ENCODE results near the gene B4GALT3.
"Not testable (repeated sequence)": the region's sequence is repeated elsewhere in the genome, so short reads cannot be mapped to it uniquely, and the experiment has no call there.

B4GALT3 gene

GRCh38 chr1:161177112-161177935 lies at the start of gene B4GALT3:
TSS of gene B4GALT3 (minus strand) at chr1:161177507. CDS start at chr1:161176060, 1,447 bp downstream.
- no peak for DNase-seq (ENCODE audit: low read depth in 2 of 2)

DNA sequence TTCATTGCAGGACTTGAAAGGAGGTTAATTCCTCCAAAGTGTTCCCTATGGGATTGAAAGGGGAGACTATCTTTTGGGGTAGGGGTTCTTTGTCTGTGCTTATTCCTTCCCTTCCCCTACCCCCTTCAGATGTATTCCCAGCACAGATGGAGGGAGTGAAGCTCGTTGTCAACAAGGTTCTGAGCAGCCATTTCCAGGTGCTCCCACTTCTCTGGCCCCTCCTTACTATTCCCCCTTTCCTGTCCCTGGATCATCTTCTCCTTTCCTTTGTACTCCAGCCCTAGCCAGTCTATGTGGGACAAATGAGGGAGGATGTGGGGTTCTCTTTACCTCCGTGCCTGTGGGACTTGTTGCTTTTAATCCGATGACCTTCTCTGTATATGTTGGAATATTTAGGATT lies 49.5 kb upstream of the B4GALT3 start:
- DNase-seq (ENCODE audit: low read depth in 2 of 2) = no peak

- DNase-seq (ENCODE audit: low read depth in 2 of 2) = no peak
Measured at GRCh38 chr1:161226320-161226711, 49.0 kb upstream of the B4GALT3 start.

GRCh38 chr1:161225534-161226319 lies 48.4 kb upstream of the B4GALT3 start, which contains the start of gene TOMM40L:
TSS of gene TOMM40L (plus strand) at chr1:161226060. CDS start at chr1:161226490, 430 bp downstream.
- DNase-seq (ENCODE audit: low read depth in 2 of 2) = peak; percentile 99

DNA sequence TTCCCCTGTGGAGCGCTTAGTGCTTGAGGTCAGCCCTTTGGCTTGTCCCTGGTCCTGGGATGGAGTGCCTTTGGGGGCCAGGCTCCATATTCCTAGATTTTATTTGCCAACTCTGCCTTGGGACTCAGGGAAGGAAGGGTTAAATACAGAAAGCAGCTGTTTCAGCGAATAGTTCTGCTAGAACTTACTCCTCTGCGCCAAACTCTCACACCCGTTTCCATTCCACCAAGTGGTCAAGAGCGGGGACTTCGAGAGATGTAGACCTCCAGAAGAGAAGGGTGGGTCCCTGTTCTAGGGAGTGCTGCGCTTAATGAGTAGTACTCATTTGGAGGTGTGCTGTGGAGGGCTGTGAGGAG lies 47.8 kb upstream of the B4GALT3 start:
- DNase-seq (ENCODE audit: low read depth in 2 of 2) = no peak

GRCh38 chr1:161224695-161225087 lies 47.4 kb upstream of the B4GALT3 start:
- DNase-seq (ENCODE audit: low read depth in 2 of 2) = not testable (repeated sequence)

GRCh38 chr1:161223805-161224694 lies 46.7 kb upstream of the B4GALT3 start:
- no peak for DNase-seq (ENCODE audit: low read depth in 2 of 2)

DNA sequence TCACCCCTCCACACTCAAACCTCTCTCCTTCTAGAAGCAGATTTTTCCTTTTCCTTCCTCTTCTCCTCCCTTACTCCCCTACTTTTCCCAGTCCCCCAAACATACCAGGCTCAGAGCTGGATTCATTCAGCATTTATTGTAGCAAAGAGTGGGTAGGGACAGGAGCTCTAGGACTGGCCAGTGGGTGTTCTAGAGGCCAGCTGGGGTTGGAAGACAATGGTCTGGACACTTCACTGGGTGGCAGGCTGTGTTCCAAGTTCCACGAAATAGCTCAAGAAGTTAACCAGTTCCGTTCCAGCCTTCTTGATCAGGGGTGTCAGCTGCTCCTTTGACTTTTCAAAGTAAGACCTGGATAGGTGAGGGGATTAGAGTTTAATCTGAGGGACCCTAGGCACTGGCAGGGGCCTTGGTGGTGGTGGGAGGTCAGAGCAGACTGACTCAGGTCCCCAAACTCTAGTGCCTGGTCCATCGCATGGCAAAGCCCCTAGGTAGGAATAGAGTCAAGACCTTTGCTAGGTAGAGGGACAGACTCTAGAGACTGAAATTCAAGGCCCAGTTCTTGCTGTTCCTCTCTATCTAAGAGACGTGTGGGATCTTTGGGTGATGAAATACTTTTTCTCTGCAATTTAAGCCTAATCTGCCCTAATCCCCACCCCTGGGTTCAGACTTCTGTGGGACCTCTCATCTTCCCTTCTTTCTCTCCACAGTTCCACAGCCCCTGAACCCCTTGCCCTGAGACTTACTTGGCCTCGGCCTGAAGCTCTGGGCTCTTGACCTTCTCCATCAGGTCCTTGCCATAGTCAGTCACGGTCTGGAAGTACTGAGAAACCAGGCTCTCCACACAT lies 45.1 kb upstream of the B4GALT3 start:
- no peak for DNase-seq (ENCODE audit: low read depth in 2 of 2)

- DNase-seq (ENCODE audit: low read depth in 2 of 2) = no peak
Measured at GRCh38 chr1:161220002-161220401, 42.7 kb upstream of the B4GALT3 start.

DNA sequence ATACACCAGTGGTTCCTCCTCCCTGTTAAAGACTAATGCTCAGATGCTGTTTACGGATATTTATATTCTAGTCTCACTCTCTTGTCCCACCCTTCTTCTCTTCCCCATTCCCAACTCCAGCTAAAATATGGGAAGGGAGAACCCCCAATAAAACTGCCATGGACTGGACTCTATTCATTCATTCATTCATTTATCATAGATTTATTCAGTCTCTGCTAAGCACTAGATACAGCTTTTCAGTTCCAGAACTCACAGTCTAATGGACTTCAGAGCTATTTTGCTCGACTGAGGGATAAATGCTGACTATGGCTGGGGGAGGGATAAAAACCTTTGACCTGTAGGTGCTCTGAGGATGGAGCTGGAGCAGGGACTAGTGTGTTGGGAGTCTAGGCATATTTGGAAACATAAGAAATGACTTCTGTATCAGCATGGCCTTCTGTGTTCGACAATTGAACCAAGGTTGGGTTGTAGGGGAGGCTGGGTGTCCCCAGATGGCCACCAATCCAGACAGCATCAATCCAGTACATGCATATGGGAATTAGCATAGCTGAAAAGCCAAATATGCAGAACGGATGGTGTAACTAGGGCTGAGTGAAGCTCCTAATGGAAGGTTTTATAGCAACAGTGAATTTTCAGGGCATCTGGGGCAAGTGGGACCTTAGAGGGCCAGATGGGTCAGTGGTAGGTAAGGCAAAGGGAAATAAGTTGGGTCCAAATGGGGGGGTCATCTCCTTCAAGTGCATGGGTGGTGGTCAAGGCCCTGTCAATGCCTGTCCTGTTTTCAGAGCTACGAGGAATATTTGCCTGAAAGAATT lies 42.0 kb upstream of the B4GALT3 start:
- DNase-seq (ENCODE audit: low read depth in 2 of 2) = no peak

DNA sequence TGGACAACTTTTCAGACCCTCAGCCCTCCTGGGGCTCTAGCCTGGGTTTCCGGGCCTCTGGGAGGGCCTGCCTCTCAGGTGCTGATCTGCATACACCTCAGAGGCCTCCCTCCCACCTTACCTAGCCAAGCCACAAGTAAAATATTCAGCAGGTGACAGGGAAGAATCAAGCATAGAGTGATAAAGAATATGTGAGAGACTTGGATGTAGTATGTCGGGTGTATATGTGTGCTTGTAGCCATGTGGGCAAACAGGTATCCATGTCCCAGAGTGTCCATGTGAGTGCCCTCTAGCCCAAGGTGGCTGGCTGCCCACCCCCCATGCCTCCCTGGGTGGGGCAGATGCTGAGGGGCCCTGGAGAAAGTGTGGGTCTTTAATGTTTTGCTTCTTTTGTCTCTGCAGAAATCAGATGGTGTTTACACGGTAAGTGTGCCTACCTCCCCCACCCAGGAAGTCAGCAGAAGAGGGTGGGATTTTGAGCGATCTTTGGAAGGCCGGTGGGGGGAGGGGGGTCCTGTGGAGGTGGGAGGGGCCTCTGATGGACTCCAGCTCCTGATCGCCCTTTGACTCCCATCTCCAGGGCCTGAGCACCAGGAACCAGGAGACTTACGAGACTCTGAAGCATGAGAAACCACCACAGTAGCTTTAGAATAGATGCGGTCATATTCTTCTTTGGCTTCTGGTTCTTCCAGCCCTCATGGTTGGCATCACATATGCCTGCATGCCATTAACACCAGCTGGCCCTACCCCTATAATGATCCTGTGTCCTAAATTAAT lies 41.2 kb upstream of the B4GALT3 start:
- DNase-seq (ENCODE audit: low read depth in 2 of 2) = no peak

- DNase-seq (ENCODE audit: low read depth in 2 of 2) = no peak
Measured at GRCh38 chr1:161217831-161218230, 40.5 kb upstream of the B4GALT3 start.

DNA sequence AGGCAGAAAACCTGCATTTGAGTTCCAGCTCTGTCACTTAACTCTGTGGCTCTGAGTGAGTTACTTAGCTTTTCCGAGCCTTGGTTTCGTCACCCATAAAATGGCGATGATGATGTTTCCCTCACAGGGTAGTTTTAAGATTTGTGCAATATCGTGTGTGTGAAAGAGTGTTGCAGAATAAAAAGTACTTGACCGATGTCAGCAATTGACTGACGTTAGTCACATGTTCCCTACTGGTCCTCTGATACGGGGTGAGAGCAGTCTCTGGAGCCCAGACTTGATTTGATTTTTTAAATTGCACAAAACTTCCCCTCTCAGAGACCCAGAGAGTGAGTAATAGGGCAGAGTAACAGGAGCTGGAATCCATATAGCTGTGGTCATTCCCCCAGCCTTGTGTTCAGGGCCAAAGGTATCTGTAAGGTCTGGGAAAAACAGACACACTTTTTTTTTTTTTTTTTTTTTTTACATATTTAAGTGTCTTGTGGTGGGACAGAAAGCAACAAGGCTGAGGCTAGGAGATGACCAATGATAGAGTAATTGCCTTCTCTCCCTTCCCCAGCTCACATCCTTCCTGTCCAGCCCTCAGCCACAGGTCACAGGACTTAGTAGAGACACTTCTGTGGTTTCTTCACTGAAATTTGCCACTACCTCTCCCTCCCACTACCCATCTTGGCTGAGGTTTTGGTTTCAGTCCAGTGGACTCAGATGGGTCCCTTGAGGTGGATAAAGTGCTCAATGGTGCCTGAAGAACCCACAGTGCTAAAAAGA lies 39.8 kb upstream of the B4GALT3 start:
- DNase-seq (ENCODE audit: low read depth in 2 of 2) = no peak

DNA sequence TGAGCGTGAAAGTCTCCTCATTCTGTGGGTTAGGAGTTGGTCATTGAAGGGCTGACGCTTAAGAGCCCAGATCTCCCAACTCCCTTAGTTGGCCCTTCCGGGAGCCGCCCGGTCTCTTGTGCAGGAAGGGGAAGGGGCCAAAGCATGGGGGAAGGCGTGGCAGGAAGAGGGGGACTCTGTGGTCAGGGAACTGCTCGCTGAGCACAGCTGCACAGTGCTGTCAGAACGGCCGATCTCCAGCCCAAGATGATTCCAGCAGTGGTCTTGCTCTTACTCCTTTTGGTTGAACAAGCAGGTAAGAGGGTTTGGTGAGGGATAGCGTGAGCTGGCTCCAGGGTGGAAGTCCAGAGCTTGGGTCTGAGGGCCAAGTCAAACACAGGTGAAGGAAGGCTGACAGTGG lies 37.8 kb upstream of the B4GALT3 start, which contains the start of gene FCER1G:
Gene FCER1G, plus strand, starts transcription at position 220 of the 400 bp plus-strand sequence. Its CDS starts 27 bp downstream, at position 247.
- DNase-seq (ENCODE audit: low read depth in 2 of 2) = no peak

GRCh38 chr1:161214369-161214768 lies 37.1 kb upstream of the B4GALT3 start:
- DNase-seq (ENCODE audit: low read depth in 2 of 2) = no peak

GRCh38 chr1:161209790-161210409 lies 32.6 kb upstream of the B4GALT3 start:
- no peak for DNase-seq (ENCODE audit: low read depth in 2 of 2)

DNA sequence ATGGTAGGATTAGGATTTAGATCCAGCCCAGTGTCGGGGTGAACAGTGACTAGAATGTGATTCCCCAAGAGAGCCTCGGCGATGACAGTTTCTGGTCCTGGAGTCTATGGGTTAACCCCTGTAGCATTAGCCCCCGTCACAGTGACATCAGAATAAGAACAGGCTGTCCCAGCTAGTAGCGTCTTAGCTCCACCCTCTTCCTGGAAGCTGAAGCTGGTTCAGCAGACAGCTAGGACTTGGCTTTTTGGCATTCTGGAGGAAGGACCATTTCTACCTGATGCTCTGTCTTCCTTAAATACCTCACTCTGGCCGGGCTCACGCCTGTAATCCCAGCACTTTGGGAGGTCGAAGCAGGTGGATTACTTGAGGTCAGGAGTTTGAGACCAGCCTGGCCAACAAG lies 29.9 kb upstream of the B4GALT3 start:
- DNase-seq (ENCODE audit: low read depth in 2 of 2) = no peak
